ENCODE data around the gene C1QTNF8.

The C1QTNF8 gene

GRCh38 chr16:1072526-1073261 lies 23.4 kb downstream of the C1QTNF8 start, which contains the start of gene SSTR5:
SSTR5 (plus strand) TSS chr16:1072747; CDS start chr16:1078869, 6,122 bp downstream.
- no peak for TF ChIP-seq CTCF (IDR thresholded peaks at IDR 0.05; ENCODE audit: low read length)
- no peak for TF ChIP-seq EZH2phosphoT487 (IDR thresholded peaks at IDR 0.05; ENCODE audit: low read length)
- no peak for TF ChIP-seq EZH2 (optimal IDR thresholded peaks at IDR 0.05; ENCODE audit: low read depth, low read length)

GRCh38 chr16:1071561-1072225 lies 24.4 kb downstream of the C1QTNF8 start:
- no peaks in the 10 kb centered on the region for H4K20me1 ChIP-seq (ENCODE audit: insufficient read depth, low read length)
- H3K79me2 ChIP-seq (ENCODE audit: low read length) = no peaks in the 10 kb centered on the region
- H3K4me1 ChIP-seq (ENCODE audit: low read length) = no peaks in the 10 kb centered on the region
- H3K4me3 ChIP-seq (ENCODE audit: low read length) = no peak overlapping the region
- no peak overlapping the region for H3K27ac ChIP-seq (ENCODE audit: low read length)
- H3K27me3 ChIP-seq (replicated peaks; ENCODE audit: insufficient read depth, low read length) = peaks cover 55% of the 10 kb centered on the region
- H3K4me2 ChIP-seq (ENCODE audit: low read depth, low read length) = no peak overlapping the region
- no peaks in the 10 kb centered on the region for H3K9me3 ChIP-seq (replicated peaks; ENCODE audit: insufficient read depth, low read length)
- H3K36me3 ChIP-seq (replicated peaks; ENCODE audit: insufficient read depth, low read length) = no peaks in the 10 kb centered on the region
- no peak for TF ChIP-seq EZH2phosphoT487 (IDR thresholded peaks at IDR 0.05; ENCODE audit: low read length)
- no peak for TF ChIP-seq CTCF (IDR thresholded peaks at IDR 0.05; ENCODE audit: low read length)
- no peak for TF ChIP-seq EZH2 (optimal IDR thresholded peaks at IDR 0.05; ENCODE audit: low read depth, low read length)
- no peak overlapping the region for H3K9ac ChIP-seq (ENCODE audit: low read length)
- no peaks in the 10 kb centered on the region for H3K9me2 ChIP-seq (replicated peaks; ENCODE audit: insufficient read depth, low read length)
- no peak overlapping the region for H2AFZ ChIP-seq (ENCODE audit: low read length)
- no peaks in the 10 kb centered on the region for H3F3A ChIP-seq (ENCODE audit: insufficient read depth, low read length)
- no peak for DNase-seq

More at GRCh38 chr16:1072526-1073261, 23.4 kb downstream of the C1QTNF8 start, which contains the start of gene SSTR5:
- Histone ChIP-seq H3K9me3 (replicated peaks; ENCODE audit: insufficient read depth, low read length) (no peaks in the 10 kb centered on the region), H3K27me3 (replicated peaks; ENCODE audit: insufficient read depth, low read length) (peaks cover 56% of the 10 kb centered on the region), H3K4me1 (ENCODE audit: low read length) (no peaks in the 10 kb centered on the region), H3K79me2 (ENCODE audit: low read length) (no peaks in the 10 kb centered on the region), H2AFZ (ENCODE audit: low read length) (no peak within 1 kb of the TSS), H3F3A (ENCODE audit: insufficient read depth, low read length) (no peaks in the 10 kb centered on the region), H3K36me3 (replicated peaks; ENCODE audit: insufficient read depth, low read length) (no peaks in the 10 kb centered on the region), H3K4me3 (ENCODE audit: low read length) (no peak within 1 kb of the TSS), H4K20me1 (ENCODE audit: insufficient read depth, low read length) (no peaks in the 10 kb centered on the region), H3K9ac (ENCODE audit: low read length) (no peak within 1 kb of the TSS), H3K27ac (ENCODE audit: low read length) (no peak within 1 kb of the TSS), H3K9me2 (replicated peaks; ENCODE audit: insufficient read depth, low read length) (no peaks in the 10 kb centered on the region), H3K4me2 (ENCODE audit: low read depth, low read length) (no peak within 1 kb of the TSS)
- DNase-seq = no peak

GRCh38 chr16:1070864-1071408 lies 25.1 kb downstream of the C1QTNF8 start:
- Histone ChIP-seq H3K9ac (ENCODE audit: low read length) (no peak overlapping the region), H3K27ac (ENCODE audit: low read length) (no peak overlapping the region), H3K27me3 (replicated peaks; ENCODE audit: insufficient read depth, low read length) (peaks cover 58% of the 10 kb centered on the region), H3K36me3 (replicated peaks; ENCODE audit: insufficient read depth, low read length) (no peaks in the 10 kb centered on the region), H3F3A (ENCODE audit: insufficient read depth, low read length) (no peaks in the 10 kb centered on the region), H3K4me1 (ENCODE audit: low read length) (no peaks in the 10 kb centered on the region), H4K20me1 (ENCODE audit: insufficient read depth, low read length) (no peaks in the 10 kb centered on the region), H3K9me3 (replicated peaks; ENCODE audit: insufficient read depth, low read length) (no peaks in the 10 kb centered on the region), H3K9me2 (replicated peaks; ENCODE audit: insufficient read depth, low read length) (no peaks in the 10 kb centered on the region), H3K79me2 (ENCODE audit: low read length) (no peaks in the 10 kb centered on the region), H3K4me2 (ENCODE audit: low read depth, low read length) (no peak overlapping the region), H3K4me3 (ENCODE audit: low read length) (no peak overlapping the region), H2AFZ (ENCODE audit: low read length) (no peak overlapping the region)
- no peak for DNase-seq
- TF ChIP-seq CTCF (IDR thresholded peaks at IDR 0.05; ENCODE audit: low read length) = no peak
- no peak for TF ChIP-seq EZH2 (optimal IDR thresholded peaks at IDR 0.05; ENCODE audit: low read depth, low read length)
- TF ChIP-seq EZH2phosphoT487 (IDR thresholded peaks at IDR 0.05; ENCODE audit: low read length) = no peak
